ES-I3 (cell line): ENCODE results near the gene TXNDC9.
"Not testable (repeated sequence)": the region's sequence is repeated elsewhere in the genome, so short reads cannot be mapped to it uniquely, and the experiment has no call there.

Source experiments
- H3K36me3 ChIP-seq: 2 replicates; pipeline ENCODE4 v1.6.1; 2013; ENCODE audit warnings: mild to moderate bottlenecking, low read length, control low read depth, moderate library complexity; ENCODE audit not compliant: insufficient read depth
- H3K4me1 ChIP-seq: 2 replicates; pipeline ENCODE4 v1.6.1; 2013; ENCODE audit warnings: mild to moderate bottlenecking, control low read depth, low read length; ENCODE audit not compliant: insufficient read depth
- H3K9ac ChIP-seq: 2 replicates; pipeline ENCODE4 v1.6.1; 2013; ENCODE audit warnings: low read depth, mild to moderate bottlenecking, low read length, moderate library complexity
- H3K9me3 ChIP-seq: 2 replicates; pipeline ENCODE4 v1.6.1; 2013; ENCODE audit warnings: mild to moderate bottlenecking, low read length, moderate library complexity; ENCODE audit not compliant: control insufficient read depth, insufficient read depth

TXNDC9 gene

GRCh38 chr2:99346218-99346617 is 10.1 kb upstream of the TXNDC9 start:
- Histone ChIP-seq H3K36me3 (no peaks in the 10 kb centered on the region), H3K4me1 (no peaks in the 10 kb centered on the region), H3K9ac (no peak overlapping the region), H3K9me3 (no peaks in the 10 kb centered on the region)

- not testable (repeated sequence) for H3K36me3 ChIP-seq, H3K4me1 ChIP-seq, H3K9ac ChIP-seq, H3K9me3 ChIP-seq
Measured at GRCh38 chr2:99345446-99345845, 9.3 kb upstream of the TXNDC9 start.

GRCh38 chr2:99342536-99342935 is 6.4 kb upstream of the TXNDC9 start:
- H3K9me3 ChIP-seq: no peaks in the 10 kb centered on the region
- no peaks in the 10 kb centered on the region for H3K36me3 ChIP-seq
- 0 out of 2 replicates have a peak, but pooled peaks cover 3% of the 10 kb centered on the region for H3K4me1 ChIP-seq
- no peak overlapping the region for H3K9ac ChIP-seq

GRCh38 chr2:99340669-99341236 is 4.6 kb upstream of the TXNDC9 start:
- Histone ChIP-seq H3K9me3 (no peaks in the 10 kb centered on the region), H3K9ac (no peak overlapping the region), H3K4me1 (0 out of 2 replicates have a peak, but pooled peaks cover 3% of the 10 kb centered on the region), H3K36me3 (no peaks in the 10 kb centered on the region)

- H3K36me3 ChIP-seq: no peaks in the 10 kb centered on the region
- no peaks in the 10 kb centered on the region for H3K9me3 ChIP-seq
- H3K4me1 ChIP-seq: 0 out of 2 replicates have a peak, but pooled peaks cover 3% of the 10 kb centered on the region
- peak overlapping the region; percentile 81 for H3K9ac ChIP-seq
Measured at GRCh38 chr2:99338029-99338585, 2.0 kb upstream of the TXNDC9 start.

GRCh38 chr2:99337113-99338028 is 1.2 kb upstream of the TXNDC9 start, which contains the start of gene EIF5B:
Gene EIF5B (plus strand): TSS chr2:99337389. CDS start chr2:99337555, 166 bp downstream.
- Histone ChIP-seq H3K9me3 (no peaks in the 10 kb centered on the region), H3K36me3 (peaks cover 5% of the 10 kb centered on the region)

GRCh38 chr2:99336804-99337112 is 625 bp upstream of the TXNDC9 start:
- Histone ChIP-seq H3K9me3 (no peaks in the 10 kb centered on the region), H3K36me3 (peaks cover 11% of the 10 kb centered on the region), H3K4me1 (0 out of 2 replicates have a peak, but pooled peaks cover 3% of the 10 kb centered on the region), H3K9ac (peak overlapping the region; percentile 81)

More at GRCh38 chr2:99337113-99338028, 1.2 kb upstream of the TXNDC9 start, which contains the start of gene EIF5B:
- H3K9ac ChIP-seq: peak within 1 kb of the TSS; percentile 81
- H3K4me1 ChIP-seq: 0 out of 2 replicates have a peak, but pooled peaks cover 3% of the 10 kb centered on the region

- Histone ChIP-seq H3K4me1 (no peaks in the 10 kb centered on the region), H3K36me3 (peaks cover 16% of the 10 kb centered on the region), H3K9ac (no peak overlapping the region), H3K9me3 (no peaks in the 10 kb centered on the region)
Measured at GRCh38 chr2:99325384-99325783, 10.7 kb downstream of the TXNDC9 start.

- not testable (repeated sequence) for H3K9me3 ChIP-seq, H3K36me3 ChIP-seq, H3K9ac ChIP-seq, H3K4me1 ChIP-seq
Measured at GRCh38 chr2:99317873-99318200, 18.3 kb downstream of the TXNDC9 start.

- Histone ChIP-seq H3K9me3 (no peaks in the 10 kb centered on the region), H3K36me3 (no peaks in the 10 kb centered on the region; the same call in 1 of the 2 replicates), H3K4me1 (no peaks in the 10 kb centered on the region), H3K9ac (no peak overlapping the region)
Measured at GRCh38 chr2:99317161-99317872, 18.8 kb downstream of the TXNDC9 start.

GRCh38 chr2:99301097-99301496 is 35.0 kb downstream of the TXNDC9 start, which contains the start of gene LYG1:
Gene LYG1 (minus strand): TSS chr2:99301197. CDS start chr2:99295670, 5,527 bp downstream.
- H3K4me1 ChIP-seq, H3K9me3 ChIP-seq, H3K36me3 ChIP-seq, H3K9ac ChIP-seq: not testable (repeated sequence)

- no peaks in the 10 kb centered on the region for H3K36me3 ChIP-seq
Measured at GRCh38 chr2:99299580-99299979, 36.6 kb downstream of the TXNDC9 start.

GRCh38 chr2:99297994-99298393 is 38.1 kb downstream of the TXNDC9 start:
- Histone ChIP-seq H3K9ac (no peak overlapping the region), H3K36me3 (no peaks in the 10 kb centered on the region), H3K4me1 (no peaks in the 10 kb centered on the region), H3K9me3 (no peaks in the 10 kb centered on the region)

More at GRCh38 chr2:99299580-99299979, 36.6 kb downstream of the TXNDC9 start:
- H3K9me3 ChIP-seq: no peaks in the 10 kb centered on the region
- H3K4me1 ChIP-seq: no peaks in the 10 kb centered on the region
- no peak overlapping the region for H3K9ac ChIP-seq

- no peaks in the 10 kb centered on the region for H3K36me3 ChIP-seq
- no peaks in the 10 kb centered on the region for H3K9me3 ChIP-seq
- H3K4me1 ChIP-seq: no peaks in the 10 kb centered on the region
- H3K9ac ChIP-seq: no peak overlapping the region
Measured at GRCh38 chr2:99285526-99285925, 50.6 kb downstream of the TXNDC9 start.
